GM21390 (cell line): ENCODE measurements around the gene PPP5C.
"Not testable (repeated sequence)": the region's sequence is repeated elsewhere in the genome, so short reads cannot be mapped to it uniquely, and the experiment has no call there.

Experiments used
- ATAC-seq: cut with Tn5 transposase; IDR thresholded peaks from one replicate; pipeline ENCODE4 v1.9.1; 2021; ENCODE audit not compliant: unreplicated experiment

Gene PPP5C

GRCh38 chr19:46364359-46364758, 17.5 kb downstream of the PPP5C start:
- ATAC-seq = no peak

GRCh38 chr19:46365561-46365960, 18.7 kb downstream of the PPP5C start:
- ATAC-seq = no peak

GRCh38 chr19:46366620-46367292, 19.9 kb downstream of the PPP5C start:
- no peak for ATAC-seq

DNA sequence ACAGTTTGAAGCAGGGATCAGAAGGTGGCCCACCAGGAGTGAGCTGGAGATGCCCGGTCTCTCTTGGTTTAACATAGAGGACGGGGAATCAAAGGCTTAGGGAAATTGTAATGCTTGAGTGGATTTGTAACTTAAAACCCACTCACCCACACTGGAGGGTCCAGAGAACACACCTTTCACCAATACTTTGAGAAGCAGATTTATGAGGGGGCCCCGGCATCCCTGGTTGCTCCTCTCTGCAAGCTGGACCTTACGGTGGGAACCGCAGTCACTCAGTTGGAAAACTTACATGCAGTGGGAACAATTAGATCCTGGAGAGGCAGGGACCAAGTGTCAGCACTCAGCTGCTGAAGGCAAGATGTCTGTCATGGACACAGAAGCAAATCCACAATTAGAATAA, 20.5 kb downstream of the PPP5C start:
- no peak for ATAC-seq

DNA sequence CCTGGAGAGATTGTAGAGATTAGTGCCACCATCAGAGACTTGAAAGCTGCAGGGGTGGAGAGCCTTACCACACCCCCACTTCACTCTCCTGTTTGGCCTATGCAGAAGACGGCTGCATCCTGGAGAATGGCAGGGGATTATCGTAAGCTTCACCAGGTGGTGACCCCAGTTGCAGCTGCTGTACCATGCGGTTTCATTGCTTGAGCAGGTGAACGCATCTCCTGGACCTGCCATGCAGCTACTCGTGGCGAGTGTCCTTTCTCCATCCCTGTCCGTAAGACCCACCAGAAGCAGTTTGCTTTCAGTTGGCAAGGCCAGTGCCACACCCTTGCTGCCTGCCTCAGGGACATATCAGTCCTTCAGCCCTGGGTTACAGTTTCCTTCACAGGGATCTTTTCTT, 21.2 kb downstream of the PPP5C start:
- no peak for ATAC-seq

- ATAC-seq = no peak
These were observed 22.9 kb downstream of the PPP5C start for GRCh38 chr19:46369817-46370216.

DNA sequence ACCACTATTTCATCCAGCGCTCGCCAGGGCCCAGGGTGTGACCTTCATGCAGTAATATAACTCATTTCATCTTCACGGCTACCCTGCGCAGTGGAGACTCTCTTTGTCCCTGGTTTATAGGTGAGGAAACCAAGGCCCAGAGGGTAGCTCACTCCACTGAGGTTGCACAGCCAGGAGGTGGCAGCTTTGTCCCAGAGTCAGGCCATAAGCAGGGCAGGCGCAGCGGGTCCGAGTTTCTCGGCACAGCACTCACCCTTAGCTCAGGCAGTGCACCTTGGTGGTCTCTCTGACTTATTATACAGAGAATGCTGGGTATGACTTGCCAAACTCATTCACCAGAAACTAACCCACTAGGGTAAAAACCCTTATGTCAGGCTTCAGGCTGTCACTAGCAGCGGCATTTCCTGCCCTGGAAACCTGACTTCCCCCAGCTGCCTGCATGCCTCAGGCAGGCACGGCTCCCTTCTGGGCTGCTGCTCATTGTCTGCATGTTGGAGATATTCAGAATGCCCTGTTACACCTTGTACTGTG, 24.5 kb downstream of the PPP5C start:
- no peak for ATAC-seq

- ATAC-seq = no peak
These were observed 26.1 kb downstream of the PPP5C start for GRCh38 chr19:46372901-46373490.

GRCh38 chr19:46373491-46374359, 26.8 kb downstream of the PPP5C start:
- no peak for ATAC-seq

- ATAC-seq = no peak
These were observed 27.9 kb downstream of the PPP5C start for GRCh38 chr19:46374536-46375475.

DNA sequence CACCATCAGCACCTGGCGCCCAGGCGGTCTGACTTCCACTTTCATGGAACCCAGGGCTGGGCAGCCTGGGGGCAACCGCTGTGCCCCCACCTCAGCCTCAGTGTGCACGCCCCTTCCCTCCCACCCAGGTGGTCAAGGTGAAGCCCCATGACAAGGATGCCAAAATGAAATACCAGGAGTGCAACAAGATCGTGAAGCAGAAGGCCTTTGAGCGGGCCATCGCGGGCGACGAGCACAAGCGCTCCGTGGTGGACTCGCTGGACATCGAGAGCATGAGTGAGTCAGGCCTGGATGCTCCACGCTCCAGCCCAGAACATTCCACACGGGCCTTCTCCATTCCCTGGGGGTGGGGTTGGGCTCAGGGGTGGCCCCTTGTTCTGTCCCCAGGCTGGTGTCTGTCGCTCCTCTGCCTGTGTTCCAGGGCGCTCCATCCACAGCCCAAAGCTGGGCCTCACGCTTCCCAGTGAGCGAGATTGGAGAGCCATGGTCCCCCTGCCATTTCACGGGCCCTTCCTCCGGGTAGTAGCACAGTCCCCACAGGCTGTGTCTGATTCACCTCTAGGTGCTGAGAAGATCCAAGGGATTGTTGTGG, 28.7 kb downstream of the PPP5C start:
- not testable (repeated sequence) for ATAC-seq

- no peak for ATAC-seq
These were observed 29.6 kb downstream of the PPP5C start for GRCh38 chr19:46376241-46377153.

- no peak for ATAC-seq
These were observed 31.4 kb downstream of the PPP5C start for GRCh38 chr19:46378268-46378667.

GRCh38 chr19:46380690-46381089, 33.8 kb downstream of the PPP5C start:
- no peak for ATAC-seq

DNA sequence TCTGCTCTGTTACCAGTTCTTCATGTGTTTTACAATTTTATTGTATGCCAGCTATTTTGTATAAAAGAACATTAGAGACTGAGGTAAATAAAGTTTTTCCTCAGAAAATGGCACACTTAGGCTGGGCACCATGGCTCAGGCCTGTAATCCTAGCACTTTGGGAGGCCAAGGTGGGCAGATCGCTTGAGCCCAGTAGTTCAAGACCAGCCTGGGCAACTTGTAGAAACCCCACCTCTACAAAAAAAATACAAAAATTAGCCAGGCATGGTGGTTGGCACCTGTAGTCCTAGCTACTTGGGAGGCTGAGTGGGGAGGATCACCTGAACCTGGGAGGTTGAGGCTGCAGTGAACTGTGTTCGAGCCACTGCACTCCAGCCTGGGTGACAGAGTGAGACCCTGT, 34.5 kb downstream of the PPP5C start:
- no peak for ATAC-seq

GRCh38 chr19:46381756-46382345, 35.0 kb downstream of the PPP5C start:
- ATAC-seq = no peak

GRCh38 chr19:46383171-46383815, 36.4 kb downstream of the PPP5C start:
- no peak for ATAC-seq

DNA sequence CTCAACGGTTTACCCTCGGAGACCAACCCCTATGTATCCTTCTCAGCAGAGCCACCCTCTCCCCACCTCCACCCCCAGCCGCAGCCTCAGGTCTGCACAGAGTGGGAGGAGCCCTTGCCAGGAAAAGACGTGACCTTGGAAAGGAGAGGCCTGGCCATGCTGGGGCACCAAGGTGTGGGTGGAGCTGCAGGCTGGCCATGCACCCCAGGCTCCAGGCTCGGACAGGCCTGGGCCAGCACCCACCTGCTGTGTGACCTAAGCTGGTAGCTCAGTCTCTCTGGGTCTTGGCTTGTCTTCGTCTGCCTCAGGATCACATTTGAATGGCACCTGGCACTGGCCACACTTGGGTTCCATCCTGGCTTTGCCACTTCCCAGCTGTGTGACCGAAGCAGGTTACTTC, 37.0 kb downstream of the PPP5C start:
- ATAC-seq = no peak
